ENCODE results near the gene NOX3.

Gene NOX3, protein sequence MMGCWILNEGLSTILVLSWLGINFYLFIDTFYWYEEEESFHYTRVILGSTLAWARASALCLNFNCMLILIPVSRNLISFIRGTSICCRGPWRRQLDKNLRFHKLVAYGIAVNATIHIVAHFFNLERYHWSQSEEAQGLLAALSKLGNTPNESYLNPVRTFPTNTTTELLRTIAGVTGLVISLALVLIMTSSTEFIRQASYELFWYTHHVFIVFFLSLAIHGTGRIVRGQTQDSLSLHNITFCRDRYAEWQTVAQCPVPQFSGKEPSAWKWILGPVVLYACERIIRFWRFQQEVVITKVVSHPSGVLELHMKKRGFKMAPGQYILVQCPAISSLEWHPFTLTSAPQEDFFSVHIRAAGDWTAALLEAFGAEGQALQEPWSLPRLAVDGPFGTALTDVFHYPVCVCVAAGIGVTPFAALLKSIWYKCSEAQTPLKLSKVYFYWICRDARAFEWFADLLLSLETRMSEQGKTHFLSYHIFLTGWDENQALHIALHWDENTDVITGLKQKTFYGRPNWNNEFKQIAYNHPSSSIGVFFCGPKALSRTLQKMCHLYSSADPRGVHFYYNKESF

DNA sequence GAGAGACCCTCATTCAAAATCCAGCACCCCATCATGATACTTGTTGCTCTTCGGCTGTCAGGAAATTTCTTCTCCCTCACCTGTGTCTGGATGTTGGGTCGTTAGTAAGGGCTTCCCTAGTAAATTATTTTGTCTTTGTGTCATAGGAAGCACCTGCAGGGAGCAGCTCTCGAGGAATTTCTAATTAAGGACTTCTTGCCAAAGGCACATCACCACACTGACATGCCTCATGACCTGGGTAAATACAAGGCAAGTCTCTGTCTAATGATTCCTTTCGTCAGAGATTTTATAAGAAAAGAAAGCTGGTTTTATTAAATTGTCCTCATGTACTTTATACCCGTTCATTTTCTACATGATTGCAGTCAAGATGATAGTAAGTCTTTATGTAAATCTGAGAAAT is at the start of gene NOX3:
TSS of gene NOX3 (minus strand) at position 74 of the 400 bp plus-strand sequence. CDS start at position 35, 39 bp downstream.
- TF ChIP-seq, protein P1, sequence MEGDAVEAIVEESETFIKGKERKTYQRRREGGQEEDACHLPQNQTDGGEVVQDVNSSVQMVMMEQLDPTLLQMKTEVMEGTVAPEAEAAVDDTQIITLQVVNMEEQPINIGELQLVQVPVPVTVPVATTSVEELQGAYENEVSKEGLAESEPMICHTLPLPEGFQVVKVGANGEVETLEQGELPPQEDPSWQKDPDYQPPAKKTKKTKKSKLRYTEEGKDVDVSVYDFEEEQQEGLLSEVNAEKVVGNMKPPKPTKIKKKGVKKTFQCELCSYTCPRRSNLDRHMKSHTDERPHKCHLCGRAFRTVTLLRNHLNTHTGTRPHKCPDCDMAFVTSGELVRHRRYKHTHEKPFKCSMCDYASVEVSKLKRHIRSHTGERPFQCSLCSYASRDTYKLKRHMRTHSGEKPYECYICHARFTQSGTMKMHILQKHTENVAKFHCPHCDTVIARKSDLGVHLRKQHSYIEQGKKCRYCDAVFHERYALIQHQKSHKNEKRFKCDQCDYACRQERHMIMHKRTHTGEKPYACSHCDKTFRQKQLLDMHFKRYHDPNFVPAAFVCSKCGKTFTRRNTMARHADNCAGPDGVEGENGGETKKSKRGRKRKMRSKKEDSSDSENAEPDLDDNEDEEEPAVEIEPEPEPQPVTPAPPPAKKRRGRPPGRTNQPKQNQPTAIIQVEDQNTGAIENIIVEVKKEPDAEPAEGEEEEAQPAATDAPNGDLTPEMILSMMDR (conservative IDR thresholded peaks at IDR 0.05), result no peak
- TF ChIP-seq ZFX (IDR thresholded peaks at IDR 0.05), result no peak
- no peak within 1 kb of the TSS for H3K27ac ChIP-seq

DNA sequence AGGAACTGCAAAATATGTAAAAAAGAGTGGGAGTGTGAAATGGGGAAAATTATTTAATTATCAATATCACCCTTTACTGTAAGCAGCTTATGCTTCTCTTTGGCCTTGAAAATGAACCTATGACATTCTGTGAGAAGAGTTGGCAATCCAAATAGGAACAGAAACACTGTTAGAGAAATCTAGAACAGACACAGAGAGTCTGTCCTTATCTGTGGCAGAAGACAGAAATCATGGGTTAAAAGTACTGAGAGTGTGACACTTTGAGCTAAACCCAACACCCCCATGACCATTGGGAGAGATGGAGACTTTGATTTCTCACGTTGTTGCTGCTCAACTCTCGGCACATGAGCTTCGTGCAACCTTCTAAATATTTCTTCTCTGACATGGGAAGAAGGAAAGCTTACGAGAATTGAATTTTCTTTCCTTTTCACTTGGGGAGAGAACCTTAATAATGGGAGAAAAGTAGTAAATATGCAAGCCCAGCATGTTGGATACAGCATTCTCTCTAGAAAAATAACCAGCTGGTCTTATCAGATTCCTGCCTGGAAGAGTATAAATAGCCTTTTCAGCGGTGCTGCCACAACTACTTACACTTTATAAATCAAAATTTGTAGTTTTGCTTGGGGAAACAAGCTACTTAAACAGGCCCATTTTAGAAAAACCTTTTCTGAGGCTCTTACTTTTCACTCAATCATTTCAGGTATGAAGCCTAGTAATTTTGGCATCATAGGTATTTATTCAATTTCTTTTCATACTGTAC is 49.4 kb upstream of the NOX3 start:
- TF ChIP-seq, protein P1 (conservative IDR thresholded peaks at IDR 0.05), result no peak
- TF ChIP-seq ZFX (IDR thresholded peaks at IDR 0.05), result no peak
- no peak overlapping the region for H3K27ac ChIP-seq

DNA sequence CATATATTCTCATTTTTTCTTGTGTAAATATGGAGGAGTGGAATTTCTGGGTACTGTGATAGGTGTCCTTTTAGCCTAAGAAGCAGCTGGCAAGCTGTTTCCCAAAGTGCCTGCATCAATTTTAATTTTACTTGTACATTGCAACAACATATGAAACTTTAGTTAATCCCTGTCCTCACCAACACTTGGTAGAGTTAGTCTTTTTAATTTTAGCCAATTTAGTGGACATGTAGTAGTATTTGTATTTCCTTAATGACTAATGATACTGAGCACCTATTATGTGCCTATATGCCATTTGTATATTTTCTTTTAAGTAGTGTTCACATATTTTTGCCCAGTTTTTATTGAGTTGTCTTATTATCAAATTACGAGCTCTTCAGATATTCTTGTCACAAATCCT is 46.8 kb upstream of the NOX3 start:
- TF ChIP-seq, protein P1 (conservative IDR thresholded peaks at IDR 0.05), result no peak
- no peak for TF ChIP-seq ZFX (IDR thresholded peaks at IDR 0.05)
- no peak overlapping the region for H3K27ac ChIP-seq

DNA sequence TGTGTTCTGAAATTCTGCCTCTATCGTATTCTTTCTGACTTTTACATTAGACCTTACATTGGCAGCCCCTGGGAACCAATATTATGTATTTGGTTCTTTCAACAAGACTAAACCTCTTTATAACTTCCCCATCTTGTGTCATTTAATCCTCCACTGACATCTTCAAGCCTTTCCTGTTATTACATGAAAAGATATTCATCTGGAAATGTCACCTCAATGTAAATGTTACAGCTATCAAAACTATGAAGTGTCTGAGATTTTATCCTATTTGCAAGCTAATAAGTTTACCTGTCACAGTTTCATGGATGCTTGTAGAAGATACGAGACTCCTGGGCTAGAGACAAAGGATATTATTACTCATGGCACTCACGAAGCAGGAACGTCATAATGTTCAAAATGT is 43.9 kb upstream of the NOX3 start:
- H3K27ac ChIP-seq, result no peak overlapping the region
- no peak for TF ChIP-seq ZFX (IDR thresholded peaks at IDR 0.05)
- TF ChIP-seq, protein P1 (conservative IDR thresholded peaks at IDR 0.05), result no peak

DNA sequence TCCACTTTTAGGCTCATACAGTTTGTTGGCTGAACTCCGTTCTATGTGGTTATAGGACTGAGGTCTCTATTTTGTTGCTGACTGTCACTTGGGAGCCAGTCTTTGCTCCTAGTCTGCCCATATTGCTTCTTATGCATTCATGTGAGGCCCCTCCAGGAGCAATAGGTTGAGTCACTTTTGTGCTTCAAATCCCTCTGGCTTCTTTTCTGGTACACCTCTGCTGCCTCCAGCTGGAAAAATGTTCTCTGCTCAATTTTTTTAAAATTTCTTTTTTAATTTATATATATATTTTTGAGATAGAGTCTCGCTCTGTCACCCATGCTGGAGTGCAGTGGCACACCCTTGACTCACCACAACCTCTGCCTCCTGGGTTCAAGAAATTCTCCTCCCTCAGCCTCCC is 42.7 kb upstream of the NOX3 start:
- TF ChIP-seq, protein P1 (conservative IDR thresholded peaks at IDR 0.05), result no peak
- no peak for TF ChIP-seq ZFX (IDR thresholded peaks at IDR 0.05)
- H3K27ac ChIP-seq, result no peak overlapping the region

DNA sequence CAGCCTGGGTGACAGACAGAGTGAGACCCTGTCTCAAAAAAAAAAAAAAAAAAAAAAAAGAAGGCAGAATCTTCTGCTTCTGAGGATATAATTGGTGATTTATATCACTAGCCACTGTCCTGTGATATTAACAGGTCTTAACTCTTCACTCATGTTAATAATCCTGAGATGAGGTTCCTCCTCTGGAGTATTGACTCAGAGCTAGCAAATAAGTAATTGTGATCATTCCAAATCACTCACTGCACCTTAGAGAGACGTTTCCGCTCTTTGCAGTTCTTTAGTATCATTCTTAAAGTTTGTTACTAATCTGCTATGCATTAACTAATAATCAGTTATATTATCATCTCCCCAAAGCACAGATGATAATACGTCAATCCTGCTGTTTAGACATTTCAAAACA is 41.6 kb upstream of the NOX3 start:
- TF ChIP-seq ZFX (IDR thresholded peaks at IDR 0.05), result no peak
- TF ChIP-seq, protein P1 (conservative IDR thresholded peaks at IDR 0.05), result no peak
- H3K27ac ChIP-seq, result no peak overlapping the region

All from C4-2B (cell line).